ENCODE data around the gene CCBE1.

The CCBE1 gene

GRCh38 chr18:59432803-59433597, 264.2 kb downstream of the CCBE1 start:
- no peak overlapping the region for H3K4me3 ChIP-seq (ENCODE audit: severe bottlenecking)
- peaks cover 4% of the 10 kb centered on the region for H3K36me3 ChIP-seq (ENCODE audit: low read depth)
- no peak for DNase-seq (ENCODE audit: low spot score)
- no peak for TF ChIP-seq CTCF (IDR thresholded peaks at IDR 0.05; ENCODE audit: poor library complexity, severe bottlenecking)
- H3K9me3 ChIP-seq (ENCODE audit: severe bottlenecking) = no peaks in the 10 kb centered on the region
- no peaks in the 10 kb centered on the region for H3K4me1 ChIP-seq (ENCODE audit: insufficient read depth, poor library complexity, severe bottlenecking)
- no peaks in the 10 kb centered on the region for H3K27me3 ChIP-seq (ENCODE audit: insufficient read depth, poor library complexity, severe bottlenecking)
- no peak for ATAC-seq (ENCODE audit: low read depth)
- no peak overlapping the region for H3K27ac ChIP-seq (ENCODE audit: poor library complexity, severe bottlenecking)

GRCh38 chr18:59431131-59431530, 266.1 kb downstream of the CCBE1 start:
- Histone ChIP-seq H3K4me1 (ENCODE audit: insufficient read depth, poor library complexity, severe bottlenecking) (no peaks in the 10 kb centered on the region), H3K4me3 (ENCODE audit: severe bottlenecking) (no peak overlapping the region), H3K27ac (ENCODE audit: poor library complexity, severe bottlenecking) (no peak overlapping the region), H3K9me3 (ENCODE audit: severe bottlenecking) (no peaks in the 10 kb centered on the region), H3K36me3 (ENCODE audit: low read depth) (peaks cover 4% of the 10 kb centered on the region; the same call in 1 of the 2 replicates), H3K27me3 (ENCODE audit: insufficient read depth, poor library complexity, severe bottlenecking) (no peaks in the 10 kb centered on the region)
- DNase-seq (ENCODE audit: low spot score) (no peak), ATAC-seq (ENCODE audit: low read depth) (no peak)
- TF ChIP-seq CTCF (IDR thresholded peaks at IDR 0.05; ENCODE audit: poor library complexity, severe bottlenecking) = no peak

GRCh38 chr18:59429608-59430007, 267.6 kb downstream of the CCBE1 start:
- H3K9me3 ChIP-seq (ENCODE audit: severe bottlenecking) = no peaks in the 10 kb centered on the region
- H3K27ac ChIP-seq (ENCODE audit: poor library complexity, severe bottlenecking) = no peak overlapping the region
- no peak for ATAC-seq (ENCODE audit: low read depth)
- H3K27me3 ChIP-seq (ENCODE audit: insufficient read depth, poor library complexity, severe bottlenecking) = no peaks in the 10 kb centered on the region
- no peaks in the 10 kb centered on the region for H3K4me1 ChIP-seq (ENCODE audit: insufficient read depth, poor library complexity, severe bottlenecking)
- H3K4me3 ChIP-seq (ENCODE audit: severe bottlenecking) = no peak overlapping the region
- TF ChIP-seq CTCF (IDR thresholded peaks at IDR 0.05; ENCODE audit: poor library complexity, severe bottlenecking) = no peak
- no peaks in the 10 kb centered on the region for H3K36me3 ChIP-seq (ENCODE audit: low read depth)
- no peak for DNase-seq (ENCODE audit: low spot score)

- H3K9me3 ChIP-seq (ENCODE audit: severe bottlenecking) = no peaks in the 10 kb centered on the region
- H3K4me3 ChIP-seq (ENCODE audit: severe bottlenecking) = no peak overlapping the region
- DNase-seq (ENCODE audit: low spot score) (no peak), ATAC-seq (ENCODE audit: low read depth) (no peak)
- H3K27me3 ChIP-seq (ENCODE audit: insufficient read depth, poor library complexity, severe bottlenecking) = no peaks in the 10 kb centered on the region
- TF ChIP-seq CTCF (IDR thresholded peaks at IDR 0.05; ENCODE audit: poor library complexity, severe bottlenecking) = no peak
- no peaks in the 10 kb centered on the region for H3K36me3 ChIP-seq (ENCODE audit: low read depth)
- H3K4me1 ChIP-seq (ENCODE audit: insufficient read depth, poor library complexity, severe bottlenecking) = no peaks in the 10 kb centered on the region
- H3K27ac ChIP-seq (ENCODE audit: poor library complexity, severe bottlenecking) = no peak overlapping the region
These were observed 269.2 kb downstream of the CCBE1 start for GRCh38 chr18:59428018-59428417.

- H3K9me3 ChIP-seq (ENCODE audit: severe bottlenecking) = no peaks in the 10 kb centered on the region
These were observed 270.4 kb downstream of the CCBE1 start for GRCh38 chr18:59426855-59427254.

More at GRCh38 chr18:59426855-59427254, 270.4 kb downstream of the CCBE1 start:
- no peak for DNase-seq (ENCODE audit: low spot score)
- no peaks in the 10 kb centered on the region for H3K36me3 ChIP-seq (ENCODE audit: low read depth)
- TF ChIP-seq CTCF (IDR thresholded peaks at IDR 0.05; ENCODE audit: poor library complexity, severe bottlenecking) = no peak
- no peak overlapping the region for H3K4me3 ChIP-seq (ENCODE audit: severe bottlenecking)
- H3K27me3 ChIP-seq (ENCODE audit: insufficient read depth, poor library complexity, severe bottlenecking) = no peaks in the 10 kb centered on the region
- H3K4me1 ChIP-seq (ENCODE audit: insufficient read depth, poor library complexity, severe bottlenecking) = no peaks in the 10 kb centered on the region
- ATAC-seq (ENCODE audit: low read depth) = peak; percentile 82
- H3K27ac ChIP-seq (ENCODE audit: poor library complexity, severe bottlenecking) = no peak overlapping the region

Data from RWPE2 (cell line).